Ascending aorta (tissue), 2 donors: ENCODE results near the gene TSPEAR. TPM values are rescaled to one million over a fixed set of nuclear protein-coding genes. Genes with fewer than 3 reads are reported as not detected.
"Not testable (repeated sequence)": the region's sequence is repeated elsewhere in the genome, so short reads cannot be mapped to it uniquely, and the experiment has no call there.

Experiments
- DNase-seq, 2 donors: peaks; one replicate each; pipeline ENCODE4 v3.0.0-alpha.2; 2019; ENCODE audit warnings: low spot score in 2 of 2
- H3K27ac ChIP-seq, 2 donors: fragments of 200-600 bp; sonication (generic); one replicate each; pipeline ENCODE4 v1.5.1; 2016 to 2017; ENCODE audit warnings: mild to moderate bottlenecking in 1 of 2
- H3K27me3 ChIP-seq: fragments of 200-600 bp; sonication (generic); one replicate; pipeline ENCODE4 v1.5.1; 2017
- H3K36me3 ChIP-seq, 2 donors: fragments of 200-600 bp; sonication (generic); one replicate each; pipeline ENCODE4 v1.5.1; 2016
- H3K4me1 ChIP-seq, 2 donors: fragments of 200-600 bp; sonication (generic); one replicate each; pipeline ENCODE4 v1.5.1; 2016 to 2017; ENCODE audit warnings: mild to moderate bottlenecking in 1 of 2
- H3K4me3 ChIP-seq, 2 donors: fragments of 200-600 bp; sonication (generic); one replicate each; pipeline ENCODE4 v1.5.1; 2016 to 2017; ENCODE audit warnings: mild to moderate bottlenecking in 1 of 2
- H3K9me3 ChIP-seq, 2 donors: fragments of 200-600 bp; sonication (generic); one replicate each; pipeline ENCODE4 v1.5.1; 2016
- CTCF ChIP-seq, 3 experiments: fragments of 200-600 bp in 2 of 3; fragments of 450-650 bp in 1 of 3; sonication (generic) in 2 of 3; IDR thresholded peaks; one replicate each; pipeline ENCODE4 v1.5.1; 2016 to 2019; ENCODE audit warnings: antibody characterized with exemption in 3 of 3, mild to moderate bottlenecking in 1 of 3, moderate library complexity in 1 of 3
- intact Hi-C: fragments of 100-400 bp; cut with DNase I; formaldehyde crosslinking; loops from one replicate; pipeline ENCODE4 v1.15.1; 2023
- total RNA-seq: library from RNA; depleted of rRNA; stranded (reverse); fragments of >200 nt; gene quantifications from one replicate; pipeline ENCODE4 v1.1.0, GENCODE V29; 2016

Gene TSPEAR
- total RNA-seq, 1 donor from 2014 or later, result not detected

- no peaks in the 10 kb centered on the region for H3K36me3 ChIP-seq
- intact Hi-C loops, result no loop called here
- no peak overlapping the region for H3K27ac ChIP-seq
- no peaks in the 10 kb centered on the region for H3K27me3 ChIP-seq
- DNase-seq, result no peak
- H3K9me3 ChIP-seq, result peaks cover 4 to 13% of the 10 kb centered on the region in 2 donors
- no peak overlapping the region for H3K4me3 ChIP-seq
- H3K4me1 ChIP-seq, result no peaks in the 10 kb centered on the region
- TF ChIP-seq CTCF (IDR thresholded peaks at IDR 0.05), result no peak
These were observed 43.8 kb downstream of the TSPEAR start for GRCh38 chr21:44667612-44668011.

DNA sequence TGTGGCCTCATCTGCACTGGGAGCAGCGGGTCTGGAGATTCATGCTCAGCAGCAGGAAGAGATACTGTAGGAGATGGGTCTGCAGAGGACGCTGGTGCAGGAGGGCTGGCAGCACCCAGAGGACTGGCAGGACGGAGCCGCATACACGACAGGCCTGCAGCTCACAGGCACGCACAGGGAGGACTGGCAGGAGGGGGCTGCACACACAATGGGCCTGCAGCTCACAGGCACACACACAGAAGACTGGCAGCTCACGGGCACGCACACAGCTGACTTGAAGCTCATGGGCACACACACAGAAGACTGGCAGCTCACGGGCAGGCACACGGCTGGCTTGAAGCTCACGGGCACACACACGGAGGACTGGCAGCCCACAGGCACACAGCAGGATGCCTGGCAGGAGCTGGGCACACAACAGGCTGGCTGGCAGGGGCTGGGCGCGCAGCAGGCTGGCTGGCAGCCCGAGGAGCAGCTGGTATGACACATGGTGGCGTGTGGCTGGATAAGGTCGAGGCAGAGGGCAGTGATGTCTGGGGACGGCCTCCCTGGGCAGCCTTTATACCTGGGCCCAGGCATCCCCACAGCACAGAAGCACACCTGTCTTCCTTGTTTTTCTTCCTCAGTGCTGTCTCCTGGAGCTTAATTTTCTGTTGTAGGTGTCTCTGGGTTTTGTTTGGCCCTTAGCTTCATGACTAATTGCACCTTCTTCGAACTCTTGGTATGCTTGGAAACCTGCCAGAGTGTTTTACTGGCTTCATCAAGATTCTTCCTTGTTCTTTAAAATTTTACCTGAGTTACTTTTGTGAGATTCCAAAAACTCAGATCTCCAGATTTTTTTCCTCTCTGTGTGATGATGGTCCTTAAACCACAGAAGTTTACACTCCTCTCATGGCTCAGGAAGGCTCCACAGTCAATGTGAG lies 44.7 kb downstream of the TSPEAR start, which contains the start of gene KRTAP12-2:
KRTAP12-2 (minus strand) TSS at position 527 of the 920 bp plus-strand sequence; CDS start at position 486, 41 bp downstream.
- Histone ChIP-seq H3K36me3 (no peaks in the 10 kb centered on the region), H3K4me3 (no peak within 1 kb of the TSS), H3K27me3 (no peaks in the 10 kb centered on the region), H3K9me3 (peaks cover 0 to 4% of the 10 kb centered on the region in 2 donors), H3K4me1 (no peaks in the 10 kb centered on the region), H3K27ac (no peak within 1 kb of the TSS)
- no peak for TF ChIP-seq CTCF (IDR thresholded peaks at IDR 0.05)
- intact Hi-C loops, result no loop called here
- no peak for DNase-seq

- H3K27me3 ChIP-seq, result no peaks in the 10 kb centered on the region
- no peaks in the 10 kb centered on the region for H3K36me3 ChIP-seq
- no peak for TF ChIP-seq CTCF (IDR thresholded peaks at IDR 0.05)
- H3K4me3 ChIP-seq, result no peak overlapping the region
- no peaks in the 10 kb centered on the region for H3K9me3 ChIP-seq
- intact Hi-C loops, result no loop called here
- DNase-seq, result peak in 1 of 2 donors; percentile 9
- H3K27ac ChIP-seq, result no peak overlapping the region
- no peaks in the 10 kb centered on the region for H3K4me1 ChIP-seq
These were observed 46.7 kb downstream of the TSPEAR start for GRCh38 chr21:44664691-44665090.

- intact Hi-C loops, H3K27me3 ChIP-seq, DNase-seq, H3K4me3 ChIP-seq, H3K27ac ChIP-seq, H3K36me3 ChIP-seq, H3K9me3 ChIP-seq, H3K4me1 ChIP-seq: not testable (repeated sequence)
These were observed 49.8 kb downstream of the TSPEAR start for GRCh38 chr21:44661567-44661966.

GRCh38 chr21:44658913-44659595 lies 52.3 kb downstream of the TSPEAR start:
- Histone ChIP-seq H3K9me3 (no peaks in the 10 kb centered on the region), H3K27ac (no peak overlapping the region), H3K27me3 (no peaks in the 10 kb centered on the region), H3K4me1 (no peaks in the 10 kb centered on the region), H3K36me3 (no peaks in the 10 kb centered on the region), H3K4me3 (no peak overlapping the region)
- DNase-seq, result no peak
- intact Hi-C loops, result no loop called here
- no peak for TF ChIP-seq CTCF (IDR thresholded peaks at IDR 0.05)

- TF ChIP-seq CTCF (IDR thresholded peaks at IDR 0.05), result no peak
- no peak for DNase-seq
- no peaks in the 10 kb centered on the region for H3K4me1 ChIP-seq
- no peaks in the 10 kb centered on the region for H3K9me3 ChIP-seq
- no peak overlapping the region for H3K27ac ChIP-seq
- H3K4me3 ChIP-seq, result no peak overlapping the region
- H3K27me3 ChIP-seq, result no peaks in the 10 kb centered on the region
- intact Hi-C loops, result no loop called here
- H3K36me3 ChIP-seq, result no peaks in the 10 kb centered on the region
These were observed 52.8 kb downstream of the TSPEAR start for GRCh38 chr21:44658541-44658910.
